ENCODE measurements around the gene HGF.

- no peak for TF ChIP-seq CTCF (conservative IDR thresholded peaks at IDR 0.05; ENCODE audit: low read length)
- no peak for TF ChIP-seq EZH2phosphoT487 (IDR thresholded peaks at IDR 0.05; ENCODE audit: borderline replicate concordance, low read depth, low read length)
These were observed 7.8 kb upstream of the HGF start for GRCh38 chr7:81777697-81778096.
